Measurements from ENCODE around the gene SYNGAP1.
"Not testable (repeated sequence)": the region's sequence is repeated elsewhere in the genome, so short reads cannot be mapped to it uniquely, and the experiment has no call there.

Gene SYNGAP1

DNA sequence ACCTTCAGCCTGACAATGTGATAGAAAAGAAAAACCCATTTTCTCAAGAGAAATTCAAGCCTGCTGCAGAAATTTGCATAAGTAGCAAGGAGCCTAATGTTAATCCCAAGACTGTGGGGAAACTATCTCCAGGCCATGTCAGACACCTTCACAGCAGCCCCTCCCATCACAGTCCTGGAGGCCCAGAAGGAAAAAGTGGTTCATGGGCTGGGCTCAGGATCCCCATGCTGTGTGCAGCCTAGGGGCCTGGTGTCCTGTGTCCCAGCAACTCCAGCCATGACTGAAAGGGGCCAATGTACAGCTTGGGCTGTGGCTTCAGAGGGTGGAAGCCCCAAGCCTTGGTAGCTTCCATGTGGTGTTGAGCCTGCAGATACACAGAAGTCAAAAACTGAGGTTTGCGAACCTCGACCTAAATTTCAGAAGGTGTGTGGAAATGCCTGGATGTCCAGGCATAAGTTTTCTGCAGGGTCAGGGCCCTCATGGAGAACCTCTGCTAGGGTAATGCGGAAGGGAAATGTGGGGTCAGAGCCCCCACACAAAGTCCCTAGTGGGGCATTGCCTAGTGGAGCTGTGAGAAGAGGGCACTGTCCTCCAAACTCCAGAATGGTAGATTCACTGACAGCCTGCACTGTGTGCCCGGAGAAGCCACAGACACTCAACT, 46.3 kb downstream of the SYNGAP1 start:
- DNase-seq = no peak

DNA sequence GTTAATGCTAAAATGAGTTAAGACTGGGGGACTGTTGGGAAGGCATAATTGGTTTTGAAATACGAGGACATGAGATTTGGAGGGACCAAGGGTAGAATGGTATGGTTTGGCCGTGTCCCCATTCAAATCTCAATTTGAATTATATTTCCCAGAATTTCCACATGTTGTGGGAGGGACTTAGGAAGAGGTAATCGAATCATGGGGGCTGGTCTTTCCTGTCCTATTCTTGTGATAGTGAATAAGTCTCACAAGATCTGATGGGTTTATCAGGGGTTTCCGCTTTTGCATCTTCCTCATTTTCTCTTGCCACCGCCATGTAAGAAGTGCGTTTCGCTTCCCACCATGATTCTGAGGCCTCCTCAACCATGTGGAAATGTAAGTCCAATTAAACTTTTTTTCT, 47.2 kb downstream of the SYNGAP1 start:
- DNase-seq = no peak

GRCh38 chr6:33469661-33470060, 49.8 kb downstream of the SYNGAP1 start:
- no peak for DNase-seq

GRCh38 chr6:33477864-33478263, 58.0 kb downstream of the SYNGAP1 start:
- DNase-seq = no peak

- DNase-seq = no peak
Observed at GRCh38 chr6:33481192-33481591, 61.3 kb downstream of the SYNGAP1 start.

DNA sequence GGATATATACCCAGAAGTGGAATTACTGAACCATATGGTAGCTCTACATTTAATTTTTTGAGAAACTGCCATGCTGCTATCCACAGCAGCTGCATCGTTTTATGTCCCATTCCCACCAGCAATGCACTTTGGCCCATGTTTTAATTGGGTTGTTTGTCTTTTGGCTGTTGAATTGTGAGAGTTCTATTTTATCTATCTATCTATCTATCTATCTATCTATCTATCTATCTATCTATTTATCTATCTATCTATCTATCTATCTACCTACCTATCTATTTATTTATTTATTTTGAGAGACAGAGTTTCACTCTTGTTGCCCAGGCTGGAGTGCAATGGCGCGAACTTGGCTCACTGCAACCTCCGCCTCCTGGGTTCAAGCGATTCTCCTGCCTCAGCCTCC, 62.8 kb downstream of the SYNGAP1 start:
- not testable (repeated sequence) for DNase-seq

DNA sequence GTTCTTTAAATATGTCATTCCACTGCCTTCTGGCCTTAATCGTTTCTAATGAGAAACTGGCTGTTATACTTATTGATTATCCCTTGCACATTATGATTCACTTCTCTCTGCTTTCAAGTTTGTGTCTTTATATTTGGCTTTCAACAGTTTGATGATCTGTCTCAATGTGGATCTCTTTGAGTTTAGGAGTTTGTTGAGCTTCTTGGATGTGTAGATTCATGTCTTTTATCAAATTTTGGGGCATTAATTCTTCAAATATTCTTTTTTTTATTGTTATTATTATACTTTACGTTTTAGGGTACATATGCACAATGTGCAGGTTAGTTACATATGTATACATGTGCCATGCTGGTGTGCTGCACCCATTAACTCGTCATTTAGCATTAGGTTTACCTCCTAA, 63.8 kb downstream of the SYNGAP1 start:
- DNase-seq = no peak

GRCh38 chr6:33484673-33485262, 64.9 kb downstream of the SYNGAP1 start:
- DNase-seq = not testable (repeated sequence)

- not testable (repeated sequence) for DNase-seq
Observed at GRCh38 chr6:33485680-33486079, 65.8 kb downstream of the SYNGAP1 start.

GRCh38 chr6:33488339-33488738, 68.5 kb downstream of the SYNGAP1 start:
- DNase-seq = no peak

- no peak for DNase-seq
Observed at GRCh38 chr6:33490198-33490597, 70.3 kb downstream of the SYNGAP1 start.

GRCh38 chr6:33490621-33491020, 70.8 kb downstream of the SYNGAP1 start:
- no peak for DNase-seq

DNA sequence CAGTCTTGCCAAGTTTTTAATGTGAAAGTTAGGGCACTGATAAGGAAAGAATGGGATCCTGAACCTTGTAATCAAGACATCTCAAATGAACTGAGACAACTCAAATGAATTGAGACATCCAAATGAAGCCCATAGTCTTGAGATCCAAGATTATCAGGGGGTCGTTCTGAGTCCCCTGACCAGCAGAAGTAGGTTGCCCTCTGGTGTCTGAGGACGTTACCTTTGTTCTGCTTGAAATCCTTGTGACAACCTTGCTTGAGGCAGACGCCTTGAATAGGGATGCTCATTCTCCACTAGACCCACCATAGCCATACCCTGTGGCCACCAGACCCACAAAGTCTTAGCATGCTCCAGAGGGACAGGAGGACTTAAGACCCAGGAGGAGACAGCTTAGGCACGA, 72.2 kb downstream of the SYNGAP1 start:
- DNase-seq = no peak

- no peak for DNase-seq
Observed at GRCh38 chr6:33497157-33497556, 77.3 kb downstream of the SYNGAP1 start.

GRCh38 chr6:33502486-33502885, 82.6 kb downstream of the SYNGAP1 start:
- DNase-seq = no peak

DNA sequence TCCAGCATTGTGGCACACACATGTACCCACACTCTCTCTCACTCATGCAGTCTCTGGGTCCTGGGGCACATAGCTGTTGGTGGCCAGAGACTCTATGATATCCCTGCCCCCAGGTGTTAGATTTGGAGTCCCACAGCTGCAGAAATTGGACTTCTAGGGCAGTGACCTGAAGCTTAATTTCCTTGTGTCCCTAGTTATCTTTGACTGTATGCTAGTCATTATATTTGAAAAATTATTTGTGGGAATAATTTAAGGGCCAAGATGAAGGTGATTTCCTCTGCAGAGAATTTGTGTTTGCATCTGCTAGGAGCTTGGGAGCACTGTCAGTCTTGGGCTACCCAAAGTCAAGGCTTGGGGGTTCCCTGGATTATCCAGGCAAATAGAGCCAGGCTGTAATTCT, 84.6 kb downstream of the SYNGAP1 start:
- no peak for DNase-seq
